Measurements from ENCODE around the gene TDP1. TPM values are rescaled to one million over a fixed set of nuclear protein-coding genes. Genes with fewer than 3 reads are reported as not detected.

Gene TDP1
- total and polyA plus RNA-seq, 2 of the 13 experiments (the other 11 are each of a cell fraction or from before 2014, with no cell fraction given), result 16.4 to 31.2 TPM

DNA sequence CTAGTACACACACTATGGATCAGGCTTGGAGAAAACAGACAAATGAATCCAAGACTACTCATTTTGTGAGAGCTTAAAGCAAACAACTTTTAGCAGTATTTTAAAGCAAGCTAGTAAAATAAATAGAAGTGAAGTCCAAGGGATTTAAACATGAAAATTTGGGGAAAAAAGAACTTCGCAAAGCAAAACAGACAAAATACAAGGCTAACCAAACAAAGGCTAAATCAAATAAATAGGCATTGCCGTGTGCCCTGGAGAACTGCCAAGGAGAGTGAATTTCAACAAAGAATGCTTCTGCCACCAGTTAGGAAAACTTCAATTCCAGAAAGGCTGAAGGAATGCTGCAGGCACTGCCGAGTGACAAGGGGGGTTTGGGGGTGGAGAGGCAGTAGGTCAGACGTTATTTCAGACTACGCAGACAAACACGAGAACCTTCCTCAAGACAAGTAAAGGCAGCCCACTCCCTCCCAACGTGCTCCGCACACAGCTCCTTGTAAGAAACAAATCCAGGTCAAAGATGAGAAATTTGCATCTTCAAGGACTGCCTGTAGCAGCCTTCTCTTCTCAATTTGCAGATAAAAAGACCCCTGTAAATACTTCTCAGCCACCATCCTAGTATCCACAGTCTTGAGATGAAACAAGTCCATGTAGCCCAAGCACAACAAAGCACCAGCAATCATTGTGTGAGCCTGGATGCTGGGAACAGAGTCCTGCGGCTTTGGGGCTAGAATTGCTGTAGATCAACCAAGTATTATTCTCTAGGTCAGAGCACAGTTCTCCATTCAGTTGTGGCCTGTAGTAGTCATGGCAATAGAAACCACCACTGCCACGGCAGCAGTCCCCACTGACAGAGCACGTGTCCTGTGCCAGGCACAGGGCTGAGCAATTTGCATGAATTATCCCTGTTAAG is 44.5 kb upstream of the TDP1 start (continued):
- TF ChIP-seq, protein P1, sequence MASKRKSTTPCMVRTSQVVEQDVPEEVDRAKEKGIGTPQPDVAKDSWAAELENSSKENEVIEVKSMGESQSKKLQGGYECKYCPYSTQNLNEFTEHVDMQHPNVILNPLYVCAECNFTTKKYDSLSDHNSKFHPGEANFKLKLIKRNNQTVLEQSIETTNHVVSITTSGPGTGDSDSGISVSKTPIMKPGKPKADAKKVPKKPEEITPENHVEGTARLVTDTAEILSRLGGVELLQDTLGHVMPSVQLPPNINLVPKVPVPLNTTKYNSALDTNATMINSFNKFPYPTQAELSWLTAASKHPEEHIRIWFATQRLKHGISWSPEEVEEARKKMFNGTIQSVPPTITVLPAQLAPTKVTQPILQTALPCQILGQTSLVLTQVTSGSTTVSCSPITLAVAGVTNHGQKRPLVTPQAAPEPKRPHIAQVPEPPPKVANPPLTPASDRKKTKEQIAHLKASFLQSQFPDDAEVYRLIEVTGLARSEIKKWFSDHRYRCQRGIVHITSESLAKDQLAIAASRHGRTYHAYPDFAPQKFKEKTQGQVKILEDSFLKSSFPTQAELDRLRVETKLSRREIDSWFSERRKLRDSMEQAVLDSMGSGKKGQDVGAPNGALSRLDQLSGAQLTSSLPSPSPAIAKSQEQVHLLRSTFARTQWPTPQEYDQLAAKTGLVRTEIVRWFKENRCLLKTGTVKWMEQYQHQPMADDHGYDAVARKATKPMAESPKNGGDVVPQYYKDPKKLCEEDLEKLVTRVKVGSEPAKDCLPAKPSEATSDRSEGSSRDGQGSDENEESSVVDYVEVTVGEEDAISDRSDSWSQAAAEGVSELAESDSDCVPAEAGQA (IDR thresholded peaks at IDR 0.05; ENCODE audit: low read depth), result no peak
- TF ChIP-seq, protein P1 (CRISPR knock-in tag; IDR thresholded peaks at IDR 0.05; ENCODE audit: borderline replicate concordance), result no peak
- TF ChIP-seq ZBTB20 (CRISPR knock-in tag; IDR thresholded peaks at IDR 0.05; ENCODE audit: borderline replicate concordance, low read depth), result no peak
- no peak; the same call in 1 of the 2 replicates for TF ChIP-seq NR2F2 (IDR thresholded peaks at IDR 0.05; ENCODE audit: borderline replicate concordance, low read depth)
- TF ChIP-seq MYNN (CRISPR knock-in tag; IDR thresholded peaks at IDR 0.05; ENCODE audit: low read depth), result no peak
- TF ChIP-seq FOSL2 (CRISPR knock-in tag; IDR thresholded peaks at IDR 0.05), result peak; percentile 45; the same call in 1 of the 2 replicates
- TF ChIP-seq, protein P2, sequence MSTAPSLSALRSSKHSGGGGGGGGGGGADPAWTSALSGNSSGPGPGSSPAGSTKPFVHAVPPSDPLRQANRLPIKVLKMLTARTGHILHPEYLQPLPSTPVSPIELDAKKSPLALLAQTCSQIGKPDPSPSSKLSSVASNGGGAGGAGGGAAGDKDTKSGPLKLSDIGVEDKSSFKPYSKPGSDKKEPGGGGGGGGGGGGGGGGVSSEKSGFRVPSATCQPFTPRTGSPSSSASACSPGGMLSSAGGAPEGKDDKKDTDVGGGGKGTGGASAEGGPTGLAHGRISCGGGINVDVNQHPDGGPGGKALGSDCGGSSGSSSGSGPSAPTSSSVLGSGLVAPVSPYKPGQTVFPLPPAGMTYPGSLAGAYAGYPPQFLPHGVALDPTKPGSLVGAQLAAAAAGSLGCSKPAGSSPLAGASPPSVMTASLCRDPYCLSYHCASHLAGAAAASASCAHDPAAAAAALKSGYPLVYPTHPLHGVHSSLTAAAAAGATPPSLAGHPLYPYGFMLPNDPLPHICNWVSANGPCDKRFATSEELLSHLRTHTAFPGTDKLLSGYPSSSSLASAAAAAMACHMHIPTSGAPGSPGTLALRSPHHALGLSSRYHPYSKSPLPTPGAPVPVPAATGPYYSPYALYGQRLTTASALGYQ (CRISPR knock-in tag; IDR thresholded peaks at IDR 0.05), result peak; percentile 75
- TF ChIP-seq, protein P3, sequence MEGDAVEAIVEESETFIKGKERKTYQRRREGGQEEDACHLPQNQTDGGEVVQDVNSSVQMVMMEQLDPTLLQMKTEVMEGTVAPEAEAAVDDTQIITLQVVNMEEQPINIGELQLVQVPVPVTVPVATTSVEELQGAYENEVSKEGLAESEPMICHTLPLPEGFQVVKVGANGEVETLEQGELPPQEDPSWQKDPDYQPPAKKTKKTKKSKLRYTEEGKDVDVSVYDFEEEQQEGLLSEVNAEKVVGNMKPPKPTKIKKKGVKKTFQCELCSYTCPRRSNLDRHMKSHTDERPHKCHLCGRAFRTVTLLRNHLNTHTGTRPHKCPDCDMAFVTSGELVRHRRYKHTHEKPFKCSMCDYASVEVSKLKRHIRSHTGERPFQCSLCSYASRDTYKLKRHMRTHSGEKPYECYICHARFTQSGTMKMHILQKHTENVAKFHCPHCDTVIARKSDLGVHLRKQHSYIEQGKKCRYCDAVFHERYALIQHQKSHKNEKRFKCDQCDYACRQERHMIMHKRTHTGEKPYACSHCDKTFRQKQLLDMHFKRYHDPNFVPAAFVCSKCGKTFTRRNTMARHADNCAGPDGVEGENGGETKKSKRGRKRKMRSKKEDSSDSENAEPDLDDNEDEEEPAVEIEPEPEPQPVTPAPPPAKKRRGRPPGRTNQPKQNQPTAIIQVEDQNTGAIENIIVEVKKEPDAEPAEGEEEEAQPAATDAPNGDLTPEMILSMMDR (CRISPR knock-in tag; IDR thresholded peaks at IDR 0.05), result no peak
- TF ChIP-seq TARDBP (CRISPR knock-in tag; IDR thresholded peaks at IDR 0.05), result peak; percentile 63; the same call in 1 of the 2 replicates
- no peak for TF ChIP-seq SKI (IDR thresholded peaks at IDR 0.05; ENCODE audit: partially characterized antibody)
- TF ChIP-seq ZNF264 (CRISPR knock-in tag; IDR thresholded peaks at IDR 0.05), result no peak
- no peak for TF ChIP-seq KAT7 (CRISPR knock-in tag; IDR thresholded peaks at IDR 0.05; ENCODE audit: borderline replicate concordance)
- 0 out of 2 replicates have a peak, but pooled peaks have one; percentile 40 for TF ChIP-seq ZNF605 (CRISPR knock-in tag; IDR thresholded peaks at IDR 0.05)
- TF ChIP-seq CBX2 (IDR thresholded peaks at IDR 0.05; ENCODE audit: low read depth, low read length), result no peak
- TF ChIP-seq CBX2 (CRISPR knock-in tag; IDR thresholded peaks at IDR 0.05; ENCODE audit: low read depth), result no peak
- TF ChIP-seq TRIM24 (CRISPR knock-in tag; IDR thresholded peaks at IDR 0.05), result no peak
- TF ChIP-seq BORCS8-MEF2B (CRISPR knock-in tag; IDR thresholded peaks at IDR 0.05), result 0 out of 2 replicates have a peak, but pooled peaks have one; percentile 31

Data from HepG2 (cell line).